NCI-H128 (cell line): ENCODE results near the gene TMEM267.
"Not testable (repeated sequence)": the region's sequence is repeated elsewhere in the genome, so short reads cannot be mapped to it uniquely, and the experiment has no call there.

Source experiments
- DNase-seq: peaks from one replicate; lab custom pipeline; 2025; ENCODE audit not compliant: unreplicated experiment; lab: John Stamatoyannopoulos, UW

The TMEM267 gene

DNA sequence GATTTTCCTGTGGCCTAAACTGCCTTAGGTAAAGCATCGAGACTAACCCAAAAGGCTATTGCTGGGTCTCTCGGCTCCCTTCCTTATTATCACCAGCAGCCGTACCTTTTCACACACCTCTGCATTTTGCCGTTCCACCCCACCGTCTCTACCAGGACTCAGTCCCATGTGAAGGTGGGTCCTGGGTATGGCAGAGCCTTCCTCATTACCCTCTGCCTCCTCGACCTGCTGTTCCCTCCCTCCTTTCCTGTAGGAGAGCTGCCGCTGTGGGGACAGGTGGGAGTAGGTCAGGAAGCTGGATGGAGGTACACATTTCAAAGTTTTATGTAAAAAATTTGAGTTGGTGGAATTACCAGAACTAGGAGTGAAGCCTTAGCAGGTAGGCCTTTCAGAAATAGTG lies 73.3 kb downstream of the TMEM267 start:
- no peak for DNase-seq

DNA sequence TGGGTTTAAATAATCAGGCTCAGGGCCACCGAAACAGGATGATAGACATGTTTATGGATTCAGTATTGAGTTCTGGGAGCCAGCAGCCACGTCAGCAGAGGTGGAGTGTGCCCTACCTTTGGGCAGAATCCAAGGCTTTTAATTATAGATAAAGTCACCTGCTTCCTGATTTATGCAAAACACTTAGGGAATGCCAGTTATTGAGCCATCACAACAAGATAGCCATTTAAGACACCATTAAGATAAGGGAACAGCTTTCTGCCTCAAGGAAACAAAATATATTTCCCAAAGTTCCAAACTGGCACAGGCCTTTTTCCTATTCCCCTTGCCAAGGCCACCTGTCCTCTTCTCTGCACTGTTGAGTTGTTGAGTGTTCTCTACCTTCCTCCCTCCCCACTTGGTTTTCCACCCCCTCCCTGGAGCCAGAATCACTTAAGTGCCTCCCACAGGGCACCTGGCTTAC lies 73.8 kb downstream of the TMEM267 start:
- peak; percentile 65 for DNase-seq

DNA sequence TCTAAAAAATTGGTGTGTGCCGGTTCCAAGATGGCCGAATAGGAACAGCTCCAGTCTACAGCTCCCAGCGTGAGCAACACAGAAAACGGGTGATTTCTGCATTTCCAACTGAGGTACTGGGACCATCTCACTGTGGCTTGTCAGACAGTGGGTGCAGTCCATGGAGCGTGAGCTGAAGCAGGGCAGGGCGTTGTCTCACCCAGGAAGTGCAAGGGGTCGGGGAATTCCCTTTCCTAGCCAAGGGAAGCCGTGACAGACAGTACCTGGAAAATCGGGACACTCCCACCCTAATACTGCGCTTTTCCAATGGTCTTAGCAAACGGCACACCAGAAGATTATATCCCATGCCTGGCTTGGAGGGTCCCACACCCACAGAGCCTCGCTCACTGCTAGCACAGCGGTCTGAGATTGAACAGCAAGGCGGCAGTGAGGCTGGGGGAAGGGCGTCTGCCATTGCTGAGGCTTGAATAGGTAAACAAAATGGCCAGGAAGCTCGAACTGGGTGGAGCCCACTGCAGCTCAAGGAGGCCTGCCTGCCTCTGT lies 81.1 kb downstream of the TMEM267 start:
- not testable (repeated sequence) for DNase-seq

DNA sequence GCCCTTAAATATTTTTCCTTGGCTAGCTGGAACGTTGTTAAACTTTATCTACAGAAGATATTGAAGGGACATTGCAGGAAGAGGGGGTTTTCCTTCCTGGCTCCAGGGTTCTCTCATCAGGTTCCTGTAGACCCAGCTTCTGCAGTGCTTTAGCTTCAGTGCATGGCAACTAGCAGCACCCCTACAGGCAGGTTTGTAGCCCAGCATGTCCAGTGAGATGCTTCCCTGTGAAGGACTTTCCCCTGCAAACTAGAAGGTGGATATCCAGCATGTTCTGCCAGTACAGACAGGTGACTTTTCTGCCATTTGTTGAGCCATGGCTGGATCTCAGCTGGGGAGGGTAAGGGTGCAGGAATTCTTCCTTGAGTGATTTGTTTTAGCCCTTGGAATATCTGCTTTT lies 81.8 kb downstream of the TMEM267 start:
- DNase-seq, result no peak

DNA sequence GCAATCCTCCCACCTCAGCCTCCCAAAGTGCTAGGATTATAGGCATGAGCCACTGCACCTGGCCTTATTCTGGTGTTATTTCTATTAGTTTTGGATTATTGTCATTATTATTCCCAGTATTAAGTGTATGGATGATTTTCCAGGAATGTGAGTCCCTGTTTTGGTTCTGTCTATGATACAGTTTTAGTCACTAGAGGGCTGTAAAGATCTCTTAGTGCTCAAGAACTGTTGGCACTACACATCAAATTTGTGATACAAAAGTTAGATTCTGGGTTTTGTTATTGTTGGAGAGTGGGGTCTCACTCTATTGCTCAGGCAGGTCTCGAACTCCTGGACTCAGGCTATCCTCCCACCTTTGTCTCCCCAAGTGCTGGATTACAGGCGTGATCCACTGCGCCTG lies 83.6 kb downstream of the TMEM267 start:
- no peak for DNase-seq

DNA sequence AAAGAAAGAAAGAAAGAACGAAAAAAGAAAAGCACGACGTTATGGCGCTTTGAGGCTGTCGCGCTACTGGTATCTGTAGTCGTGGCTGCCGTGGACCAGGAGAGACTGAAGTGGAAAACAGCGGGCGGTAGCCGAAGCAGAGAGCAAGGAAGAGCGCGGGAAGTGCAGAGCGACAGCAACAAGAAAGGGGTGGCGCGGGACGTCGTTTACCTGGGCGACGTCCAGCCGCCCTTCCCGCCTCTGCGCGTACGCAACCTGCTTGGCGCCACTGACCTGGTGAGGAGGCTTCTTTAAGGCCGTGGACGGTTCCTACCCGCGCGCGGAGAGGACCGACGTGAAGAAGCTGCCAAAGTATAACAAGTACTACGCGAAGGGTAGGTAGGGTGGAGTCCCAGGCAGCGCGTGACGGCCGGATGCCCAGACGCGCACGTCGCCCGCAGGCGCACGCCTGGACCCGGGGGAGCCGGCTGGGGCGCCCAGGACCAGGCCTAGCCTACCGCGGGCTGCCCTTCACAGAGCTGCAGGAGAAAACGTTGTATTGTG lies 86.8 kb downstream of the TMEM267 start:
- DNase-seq, result no peak
